Smooth muscle cell (in vitro differentiated cells): ENCODE data around the gene FAAP20. TPM values are rescaled to one million over a fixed set of nuclear protein-coding genes. Genes with fewer than 3 reads are reported as not detected.

Experiments
- DNase-seq: peaks from one replicate; lab custom pipeline; 2025; ENCODE audit not compliant: unreplicated experiment; lab: John Stamatoyannopoulos, UW
- H2AFZ ChIP-seq: fragments of 200-600 bp; sonication (generic); 2 replicates; pipeline ENCODE4 v1.6.0; 2016; ENCODE audit warnings: antibody characterized with exemption, low read depth, mild to moderate bottlenecking
- H3F3A ChIP-seq: fragments of 200-600 bp; sonication (generic); 2 replicates; pipeline ENCODE4 v1.6.0; 2017; ENCODE audit warnings: antibody characterized with exemption, low read depth
- H3K27ac ChIP-seq: fragments of 200-600 bp; sonication (generic); 2 replicates; pipeline ENCODE4 v1.5.1; 2016; ENCODE audit warnings: low read depth, mild to moderate bottlenecking
- H3K27me3 ChIP-seq: fragments of 200-600 bp; sonication (generic); 2 replicates; pipeline ENCODE4 v1.6.1; 2016; ENCODE audit warnings: low read depth, mild to moderate bottlenecking
- H3K36me3 ChIP-seq: fragments of 200-600 bp; sonication (generic); 2 replicates; pipeline ENCODE4 v1.5.1; 2016; ENCODE audit warnings: low read depth
- H3K4me1 ChIP-seq: fragments of 200-600 bp; sonication (generic); 2 replicates; pipeline ENCODE4 v1.5.1; 2016; ENCODE audit warnings: low read depth
- H3K4me2 ChIP-seq: fragments of 200-600 bp; sonication (generic); 2 replicates; pipeline ENCODE4 v1.6.0; 2016; ENCODE audit warnings: mild to moderate bottlenecking
- H3K4me3 ChIP-seq: fragments of 200-600 bp; sonication (generic); 2 replicates; pipeline ENCODE4 v1.5.1; 2016; ENCODE audit warnings: mild to moderate bottlenecking
- H3K79me2 ChIP-seq: fragments of 200-600 bp; sonication (generic); 2 replicates; pipeline ENCODE4 v1.6.0; 2016; ENCODE audit warnings: low read depth, mild to moderate bottlenecking
- H3K9ac ChIP-seq: fragments of 200-600 bp; sonication (generic); 2 replicates; pipeline ENCODE4 v1.6.0; 2016; ENCODE audit warnings: low read depth
- H3K9me3 ChIP-seq: fragments of 200-600 bp; sonication (generic); replicated peaks from 2 replicates; pipeline ENCODE4 v1.5.1; 2016; ENCODE audit warnings: low read depth
- H4K20me1 ChIP-seq: fragments of 200-600 bp; sonication (generic); 2 replicates; pipeline ENCODE4 v1.6.0; 2016; ENCODE audit warnings: low read depth
- CTCF ChIP-seq: fragments of 200-600 bp; sonication (generic); IDR thresholded peaks from 2 replicates; pipeline ENCODE4 v1.5.1; 2017; ENCODE audit warnings: borderline replicate concordance, mild to moderate bottlenecking, antibody characterized with exemption; ENCODE audit not compliant: insufficient read depth, poor library complexity, severe bottlenecking
- WGBS: methylation state at CpG from one replicate; pipeline ENCODE4 v1.1.7; 2016; ENCODE audit warnings: low lambda C conversion rate; 5-methylcytosine and 5-hydroxymethylcytosine counted together
- polyA plus RNA-seq: library from polyadenylated mRNA; unstranded; fragments of >200 nt; fragmentation: Nextera tagmentation; extraction: Ambion mirVana; gene quantifications from 2 replicates; pipeline ENCODE4 v1.2.1, GENCODE V29; 2016
- total RNA-seq: library from RNA; depleted of rRNA; stranded (reverse); fragments of >200 nt; gene quantifications from 2 replicates; pipeline ENCODE4 v1.2.3, GENCODE V29; 2014

The FAAP20 gene
- total and polyA plus RNA-seq, 2 experiments from 2014 or later: 33.1 to 162 TPM

- Histone ChIP-seq H3K36me3 (no peaks in the 10 kb centered on the region), H3K4me2 (no peak overlapping the region), H3K9ac (no peak overlapping the region), H3K27me3 (no peaks in the 10 kb centered on the region), H3K79me2 (peaks cover 100% of the 10 kb centered on the region), H3K27ac (no peak overlapping the region), H3K4me1 (peaks cover 23% of the 10 kb centered on the region), H3F3A (peaks cover 4% of the 10 kb centered on the region), H2AFZ (no peak overlapping the region), H3K4me3 (no peak overlapping the region), H3K9me3 (no peaks in the 10 kb centered on the region), H4K20me1 (peaks cover 100% of the 10 kb centered on the region)
- no peak for DNase-seq
- WGBS: 91% methylated on average over 24 of the region's 25 CpGs
- TF ChIP-seq CTCF: no peak
Observed at GRCh38 chr1:2238361-2239012, 43.9 kb upstream of the FAAP20 start.

GRCh38 chr1:2237773-2238172, 43.2 kb upstream of the FAAP20 start:
- H3K9me3 ChIP-seq: no peaks in the 10 kb centered on the region
- peak; percentile 7 for TF ChIP-seq CTCF
- H3K27me3 ChIP-seq: no peaks in the 10 kb centered on the region
- H3K27ac ChIP-seq: no peak overlapping the region
- H3K4me1 ChIP-seq: peaks cover 28% of the 10 kb centered on the region
- no peak overlapping the region for H3K4me3 ChIP-seq
- H3K79me2 ChIP-seq: peaks cover 100% of the 10 kb centered on the region
- 85% methylated on average over 16 of the region's 19 CpGs for WGBS
- H3K4me2 ChIP-seq: no peak overlapping the region
- H2AFZ ChIP-seq: no peak overlapping the region
- H3K9ac ChIP-seq: no peak overlapping the region
- no peaks in the 10 kb centered on the region for H3K36me3 ChIP-seq
- H3F3A ChIP-seq: peaks cover 4% of the 10 kb centered on the region
- peaks cover 100% of the 10 kb centered on the region for H4K20me1 ChIP-seq
- DNase-seq: no peak

GRCh38 chr1:2236695-2237677, 42.4 kb upstream of the FAAP20 start:
- WGBS: 81% methylated on average over 27 of the region's 28 CpGs
- Histone ChIP-seq H4K20me1 (peaks cover 100% of the 10 kb centered on the region), H3K4me3 (no peak overlapping the region), H3K4me1 (peaks cover 34% of the 10 kb centered on the region), H3K4me2 (no peak overlapping the region), H3K9ac (no peak overlapping the region), H3K36me3 (no peaks in the 10 kb centered on the region), H3K9me3 (no peaks in the 10 kb centered on the region), H2AFZ (no peak overlapping the region), H3K79me2 (peaks cover 100% of the 10 kb centered on the region), H3K27me3 (no peaks in the 10 kb centered on the region), H3K27ac (no peak overlapping the region), H3F3A (peaks cover 4% of the 10 kb centered on the region)
- TF ChIP-seq CTCF: no peak
- no peak for DNase-seq
